ENCODE data around the gene ABL1.
"Not testable (repeated sequence)": the region's sequence is repeated elsewhere in the genome, so short reads cannot be mapped to it uniquely, and the experiment has no call there.

The ABL1 gene

DNA sequence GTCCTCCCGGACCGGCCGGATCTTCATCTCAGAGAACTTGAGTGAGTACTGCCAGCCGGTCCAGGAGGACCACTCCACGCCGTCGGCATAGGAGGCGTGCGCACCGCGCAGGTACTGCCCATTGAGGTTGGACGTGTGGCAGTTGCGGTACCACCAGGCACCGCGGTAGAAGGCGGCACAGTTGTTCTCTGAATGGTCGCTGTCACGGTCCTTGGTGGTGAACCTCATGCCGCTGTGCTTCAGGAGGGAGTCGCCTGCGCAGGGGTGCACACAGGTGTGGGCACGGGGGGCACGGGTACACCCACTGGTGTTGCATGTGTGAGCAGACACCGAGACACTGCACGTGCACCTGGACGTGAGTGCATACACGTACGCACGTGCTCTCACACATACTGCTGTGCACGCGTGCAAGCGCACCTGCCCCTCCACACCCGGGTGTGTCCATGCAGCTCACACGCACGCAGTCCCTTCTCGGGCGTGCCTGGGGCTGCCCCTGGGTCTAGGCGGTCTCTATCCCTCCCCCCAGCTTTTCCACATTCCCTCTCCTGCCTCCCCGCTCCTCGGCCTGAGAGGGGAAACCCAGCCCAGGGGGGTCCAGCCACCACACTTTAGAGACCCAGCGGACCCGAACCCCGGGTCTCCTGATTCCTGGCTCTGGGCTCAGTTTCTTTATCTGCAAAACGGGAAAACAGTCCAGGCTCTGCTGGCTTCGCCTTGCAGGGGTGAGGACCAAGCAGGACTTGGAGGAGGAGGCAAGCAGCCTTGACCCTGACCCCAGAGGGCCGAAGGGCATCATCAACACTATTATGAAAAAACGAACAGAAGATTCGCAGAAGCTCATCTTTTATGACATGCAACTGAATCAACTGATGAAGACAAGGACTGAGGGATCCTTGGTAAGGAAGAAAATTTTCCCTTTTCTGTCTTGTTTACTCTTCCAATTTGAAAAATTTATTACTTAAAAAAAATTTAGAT, 69.3 kb downstream of the ABL1 start:
- H3K9ac ChIP-seq (ENCODE audit: low read depth, low read length) = no peak overlapping the region
- no peaks in the 10 kb centered on the region for H3K9me3 ChIP-seq (replicated peaks; ENCODE audit: low read length)
- H3K4me1 ChIP-seq (ENCODE audit: control insufficient read depth, insufficient read depth, low read length) = peaks cover 7% of the 10 kb centered on the region
- no peaks in the 10 kb centered on the region for H3K36me3 ChIP-seq (ENCODE audit: insufficient read depth, low read length)
- H3K4me2 ChIP-seq (ENCODE audit: low read length) = no peak overlapping the region
- H3K27me3 ChIP-seq (ENCODE audit: control insufficient read depth, insufficient read depth, low read length) = peaks cover 50% of the 10 kb centered on the region
- H3K4me3 ChIP-seq (ENCODE audit: low read length) = no peak overlapping the region

DNA sequence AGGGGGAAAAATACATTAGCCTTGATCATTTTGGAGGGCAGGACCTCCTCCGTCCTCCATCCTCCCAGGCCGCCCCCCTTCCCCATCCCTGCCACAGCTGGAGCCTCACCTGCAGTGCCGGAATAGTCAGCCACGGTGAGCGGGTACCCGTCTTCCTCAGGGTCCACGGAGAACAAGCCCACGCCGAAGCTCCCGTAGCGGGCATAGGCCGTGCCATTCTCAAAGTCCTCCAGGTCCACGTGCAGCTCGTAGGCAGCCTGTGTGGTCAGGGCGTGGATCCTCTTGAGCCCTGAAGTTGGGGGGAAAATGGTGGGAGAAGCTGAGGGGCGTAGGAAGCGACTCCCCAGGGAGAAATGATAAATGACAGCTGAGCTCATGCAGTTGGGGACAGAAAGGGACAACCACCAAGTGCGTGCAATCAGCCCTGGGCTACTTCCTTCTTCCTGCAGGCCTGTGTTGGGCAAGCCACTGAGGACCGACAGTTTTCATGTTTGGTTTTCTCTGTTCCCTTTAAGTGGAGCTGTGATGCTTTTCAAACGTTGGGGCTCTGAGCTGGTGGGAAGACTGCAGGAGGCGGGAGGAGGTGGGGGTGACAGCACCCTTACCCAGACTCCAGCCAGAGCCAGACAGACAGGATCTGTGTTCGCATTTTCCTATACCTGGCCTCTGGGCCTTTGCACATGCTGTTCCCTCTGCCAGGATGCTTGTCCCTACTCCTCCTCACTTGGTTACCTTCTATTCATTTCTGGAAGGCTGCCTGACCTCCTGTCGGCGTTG, 70.3 kb downstream of the ABL1 start:
- Histone ChIP-seq H3K4me3 (ENCODE audit: low read length) (no peak overlapping the region), H3K4me1 (ENCODE audit: control insufficient read depth, insufficient read depth, low read length) (peaks cover 7% of the 10 kb centered on the region), H3K9me3 (replicated peaks; ENCODE audit: low read length) (no peaks in the 10 kb centered on the region), H3K4me2 (ENCODE audit: low read length) (no peak overlapping the region), H3K27me3 (ENCODE audit: control insufficient read depth, insufficient read depth, low read length) (peaks cover 41% of the 10 kb centered on the region), H3K36me3 (ENCODE audit: insufficient read depth, low read length) (no peaks in the 10 kb centered on the region), H3K9ac (ENCODE audit: low read depth, low read length) (no peak overlapping the region)

DNA sequence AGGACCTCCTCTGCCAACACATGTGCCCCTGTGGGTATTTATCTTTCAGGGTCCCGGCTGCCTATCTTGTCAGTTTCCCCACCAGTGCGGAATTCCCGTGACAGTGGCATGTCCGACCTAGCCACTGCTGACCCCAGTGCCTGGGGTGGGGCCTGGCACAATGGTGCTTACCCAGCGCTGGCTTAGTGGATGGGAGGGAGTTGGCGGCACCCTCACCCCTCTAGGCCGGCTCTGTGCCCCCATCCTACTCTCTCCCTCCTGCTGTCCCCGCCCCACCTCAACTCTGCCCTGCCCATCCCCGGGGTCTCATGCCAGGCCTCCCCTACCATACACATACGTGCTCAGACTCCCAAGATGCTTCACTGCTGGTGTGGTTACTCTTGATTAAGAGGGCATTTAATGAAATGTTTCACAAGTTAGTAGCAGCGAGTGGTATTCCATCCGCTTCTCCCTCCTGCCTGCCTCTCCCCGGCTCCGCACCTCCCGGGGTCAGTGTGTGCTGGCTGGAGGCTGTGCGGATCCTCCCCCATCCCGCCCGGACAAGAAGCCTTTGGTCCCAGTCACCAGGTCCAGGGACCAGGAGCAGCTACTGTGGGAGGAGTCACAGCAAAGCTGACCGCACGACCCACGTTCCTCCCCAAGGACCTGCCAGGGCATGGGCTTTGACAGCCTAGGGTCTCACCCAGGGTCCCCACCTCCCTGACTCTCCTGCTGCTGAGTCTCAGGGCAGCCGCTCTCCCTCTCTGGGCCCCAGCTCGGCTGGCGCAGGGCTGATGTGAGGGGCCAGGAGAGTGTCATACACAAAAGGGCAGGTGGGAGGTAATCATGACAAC, 71.1 kb downstream of the ABL1 start:
- peaks cover 7% of the 10 kb centered on the region for H3K4me1 ChIP-seq (ENCODE audit: control insufficient read depth, insufficient read depth, low read length)
- no peak overlapping the region for H3K4me3 ChIP-seq (ENCODE audit: low read length)
- peaks cover 34% of the 10 kb centered on the region for H3K27me3 ChIP-seq (ENCODE audit: control insufficient read depth, insufficient read depth, low read length)
- H3K4me2 ChIP-seq (ENCODE audit: low read length) = no peak overlapping the region
- H3K9ac ChIP-seq (ENCODE audit: low read depth, low read length) = no peak overlapping the region
- no peaks in the 10 kb centered on the region for H3K36me3 ChIP-seq (ENCODE audit: insufficient read depth, low read length)
- no peaks in the 10 kb centered on the region for H3K9me3 ChIP-seq (replicated peaks; ENCODE audit: low read length)

DNA sequence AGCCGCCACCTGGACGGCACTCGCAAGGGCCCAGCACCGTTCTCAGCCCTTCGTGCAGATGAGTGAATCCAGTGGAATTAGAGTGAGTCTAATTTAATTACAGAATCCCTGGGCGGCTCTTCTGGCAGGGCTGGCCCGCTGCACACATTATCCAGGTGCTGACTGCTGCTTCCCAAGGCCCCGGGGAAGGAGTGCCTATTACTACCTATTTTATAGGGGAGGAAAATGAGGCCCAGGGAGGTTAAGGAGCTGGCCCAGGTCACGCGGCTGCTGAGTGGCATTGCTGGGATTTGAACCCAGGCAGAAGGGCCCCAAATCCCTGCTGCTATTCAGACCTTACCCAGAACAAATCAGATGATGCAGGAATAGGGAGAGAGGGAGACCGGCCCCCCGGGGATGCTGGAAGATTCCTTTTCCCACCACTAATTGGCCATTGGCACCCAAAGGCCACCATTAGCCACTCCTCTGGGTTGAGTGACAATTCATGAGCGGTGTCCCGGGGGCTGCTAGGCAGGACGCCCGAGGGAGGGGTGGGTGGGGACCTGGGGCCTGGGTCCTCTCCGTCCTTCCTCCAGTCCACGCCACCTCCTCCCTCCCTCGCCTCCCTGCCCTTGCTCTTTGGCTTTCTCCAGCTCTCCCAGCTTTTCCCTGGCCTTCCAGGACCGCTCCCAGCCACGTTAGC, 71.8 kb downstream of the ABL1 start:
- Histone ChIP-seq H3K4me3 (ENCODE audit: low read length) (no peak overlapping the region), H3K9me3 (replicated peaks; ENCODE audit: low read length) (no peaks in the 10 kb centered on the region), H3K27me3 (ENCODE audit: control insufficient read depth, insufficient read depth, low read length) (peaks cover 34% of the 10 kb centered on the region), H3K4me2 (ENCODE audit: low read length) (no peak overlapping the region), H3K4me1 (ENCODE audit: control insufficient read depth, insufficient read depth, low read length) (peaks cover 5% of the 10 kb centered on the region), H3K36me3 (ENCODE audit: insufficient read depth, low read length) (no peaks in the 10 kb centered on the region), H3K9ac (ENCODE audit: low read depth, low read length) (no peak overlapping the region)

DNA sequence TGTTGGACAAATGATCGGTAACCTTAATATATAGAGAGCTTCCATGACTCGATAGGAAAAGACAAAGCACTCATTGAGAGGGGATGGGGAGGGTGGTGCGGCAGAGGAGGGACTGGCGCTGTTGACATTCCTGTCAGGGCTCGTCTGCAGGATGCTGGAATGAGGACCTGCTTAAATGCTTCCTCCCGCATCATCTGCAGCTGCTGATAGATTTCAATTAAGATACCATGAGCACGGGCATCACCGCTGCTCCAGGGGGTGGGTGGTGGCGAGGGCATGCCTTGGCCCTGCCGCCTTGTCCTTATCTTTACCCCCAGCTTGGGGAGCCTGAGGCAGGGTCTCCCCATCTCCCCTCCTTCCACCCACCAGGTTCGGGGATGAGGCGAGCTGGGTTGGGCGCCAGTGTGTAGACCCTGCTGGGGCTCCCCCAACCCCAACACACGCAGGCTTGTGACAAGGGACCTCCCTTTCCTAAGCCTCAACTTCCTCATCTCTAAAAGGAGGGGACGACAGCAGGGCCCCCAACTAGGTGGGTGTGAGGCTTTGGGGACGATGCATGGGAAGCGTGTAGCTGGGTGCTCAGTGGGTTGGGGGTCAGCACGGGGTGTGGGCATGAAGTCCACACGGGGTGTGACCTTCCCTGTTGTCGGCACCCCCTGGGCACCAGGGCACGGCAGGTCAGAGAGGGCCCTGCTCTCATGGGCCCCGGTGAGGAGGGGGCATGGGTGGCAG, 73.3 kb downstream of the ABL1 start:
- H3K9me3 ChIP-seq (replicated peaks; ENCODE audit: low read length) = no peaks in the 10 kb centered on the region
- H3K36me3 ChIP-seq (ENCODE audit: insufficient read depth, low read length) = no peaks in the 10 kb centered on the region
- no peak overlapping the region for H3K4me2 ChIP-seq (ENCODE audit: low read length)
- peaks cover 9% of the 10 kb centered on the region for H3K4me1 ChIP-seq (ENCODE audit: control insufficient read depth, insufficient read depth, low read length)
- H3K4me3 ChIP-seq (ENCODE audit: low read length) = no peak overlapping the region
- no peak overlapping the region for H3K9ac ChIP-seq (ENCODE audit: low read depth, low read length)
- peaks cover 27% of the 10 kb centered on the region for H3K27me3 ChIP-seq (ENCODE audit: control insufficient read depth, insufficient read depth, low read length)

DNA sequence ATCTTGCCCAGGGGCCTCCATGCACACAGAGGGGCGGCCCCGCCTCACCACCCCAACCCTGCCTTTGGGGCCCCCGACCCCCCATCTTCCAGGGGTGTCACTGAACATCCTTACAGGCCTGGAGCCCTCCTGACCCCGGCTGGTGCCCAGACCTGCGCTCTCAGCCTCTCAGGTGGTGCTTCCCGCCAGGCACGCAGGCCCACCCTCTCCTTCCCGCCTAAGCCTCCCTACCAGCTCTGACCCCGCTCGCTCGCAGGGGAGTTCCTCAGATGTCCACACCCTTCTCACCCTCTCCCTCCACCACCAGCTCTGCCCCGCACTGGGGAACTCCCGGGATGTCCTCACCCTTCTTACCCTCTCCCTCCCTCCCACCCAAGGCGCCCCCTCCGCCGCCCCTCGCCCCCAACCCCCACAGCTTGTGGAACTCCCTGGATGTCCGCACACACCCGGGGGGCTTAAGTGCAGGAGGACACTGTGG, 73.9 kb downstream of the ABL1 start:
- no peak overlapping the region for H3K4me3 ChIP-seq (ENCODE audit: low read length)
- no peaks in the 10 kb centered on the region for H3K36me3 ChIP-seq (ENCODE audit: insufficient read depth, low read length)
- H3K4me1 ChIP-seq (ENCODE audit: control insufficient read depth, insufficient read depth, low read length) = peaks cover 13% of the 10 kb centered on the region
- H3K27me3 ChIP-seq (ENCODE audit: control insufficient read depth, insufficient read depth, low read length) = peaks cover 22% of the 10 kb centered on the region
- no peak overlapping the region for H3K4me2 ChIP-seq (ENCODE audit: low read length)
- no peaks in the 10 kb centered on the region for H3K9me3 ChIP-seq (replicated peaks; ENCODE audit: low read length)
- H3K9ac ChIP-seq (ENCODE audit: low read depth, low read length) = no peak overlapping the region

DNA sequence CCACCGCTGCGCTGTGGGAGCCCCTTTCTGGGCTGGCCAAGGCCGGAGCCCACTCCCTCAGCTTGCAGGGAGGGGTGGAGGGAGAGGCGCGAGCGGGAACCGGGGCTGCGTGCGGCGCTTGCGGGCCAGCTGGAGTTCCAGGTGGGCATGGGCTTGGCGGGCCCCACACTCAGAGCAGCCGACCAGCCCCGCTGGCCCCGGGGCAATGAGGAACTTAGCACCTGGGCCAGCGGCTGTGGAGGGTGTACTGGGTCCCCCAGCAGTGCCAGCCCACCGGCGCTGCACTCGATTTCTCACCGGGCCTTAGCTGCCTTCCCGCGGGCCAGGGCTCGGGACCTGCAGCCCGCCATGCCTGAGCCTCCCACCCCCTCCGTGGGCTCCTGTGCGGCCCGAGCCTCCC, 75.0 kb downstream of the ABL1 start:
- not testable (repeated sequence) for H3K4me2 ChIP-seq (ENCODE audit: low read length); H3K4me3 ChIP-seq (ENCODE audit: low read length); H3K36me3 ChIP-seq (ENCODE audit: insufficient read depth, low read length); H3K9me3 ChIP-seq (replicated peaks; ENCODE audit: low read length); H3K9ac ChIP-seq (ENCODE audit: low read depth, low read length)
- Histone ChIP-seq H3K4me1 (ENCODE audit: control insufficient read depth, insufficient read depth, low read length) (peaks cover 13% of the 10 kb centered on the region), H3K27me3 (ENCODE audit: control insufficient read depth, insufficient read depth, low read length) (peaks cover 24% of the 10 kb centered on the region)

DNA sequence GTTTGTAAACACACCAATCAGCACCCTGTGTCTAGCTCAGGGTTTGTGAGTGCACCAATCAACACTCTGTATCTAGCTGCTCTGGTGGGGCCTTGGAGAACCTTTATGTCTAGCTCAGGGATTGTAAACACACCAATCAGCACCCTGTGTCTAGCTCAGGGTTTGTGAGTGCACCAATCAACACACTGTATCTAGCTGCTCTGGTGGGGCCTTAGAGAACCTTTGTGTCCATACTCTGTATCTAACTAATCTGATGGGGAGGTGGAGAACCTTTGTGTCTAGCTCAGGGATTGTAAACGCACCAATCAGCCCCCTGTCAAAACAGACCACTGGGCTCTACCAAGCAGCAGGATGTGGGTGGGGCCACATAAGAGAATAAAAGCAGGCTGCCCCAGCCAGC, 75.6 kb downstream of the ABL1 start:
- not testable (repeated sequence) for H3K36me3 ChIP-seq (ENCODE audit: insufficient read depth, low read length); H3K4me2 ChIP-seq (ENCODE audit: low read length); H3K4me3 ChIP-seq (ENCODE audit: low read length); H3K9me3 ChIP-seq (replicated peaks; ENCODE audit: low read length); H3K9ac ChIP-seq (ENCODE audit: low read depth, low read length)
- H3K4me1 ChIP-seq (ENCODE audit: control insufficient read depth, insufficient read depth, low read length) = peaks cover 13% of the 10 kb centered on the region
- peaks cover 26% of the 10 kb centered on the region for H3K27me3 ChIP-seq (ENCODE audit: control insufficient read depth, insufficient read depth, low read length)

DNA sequence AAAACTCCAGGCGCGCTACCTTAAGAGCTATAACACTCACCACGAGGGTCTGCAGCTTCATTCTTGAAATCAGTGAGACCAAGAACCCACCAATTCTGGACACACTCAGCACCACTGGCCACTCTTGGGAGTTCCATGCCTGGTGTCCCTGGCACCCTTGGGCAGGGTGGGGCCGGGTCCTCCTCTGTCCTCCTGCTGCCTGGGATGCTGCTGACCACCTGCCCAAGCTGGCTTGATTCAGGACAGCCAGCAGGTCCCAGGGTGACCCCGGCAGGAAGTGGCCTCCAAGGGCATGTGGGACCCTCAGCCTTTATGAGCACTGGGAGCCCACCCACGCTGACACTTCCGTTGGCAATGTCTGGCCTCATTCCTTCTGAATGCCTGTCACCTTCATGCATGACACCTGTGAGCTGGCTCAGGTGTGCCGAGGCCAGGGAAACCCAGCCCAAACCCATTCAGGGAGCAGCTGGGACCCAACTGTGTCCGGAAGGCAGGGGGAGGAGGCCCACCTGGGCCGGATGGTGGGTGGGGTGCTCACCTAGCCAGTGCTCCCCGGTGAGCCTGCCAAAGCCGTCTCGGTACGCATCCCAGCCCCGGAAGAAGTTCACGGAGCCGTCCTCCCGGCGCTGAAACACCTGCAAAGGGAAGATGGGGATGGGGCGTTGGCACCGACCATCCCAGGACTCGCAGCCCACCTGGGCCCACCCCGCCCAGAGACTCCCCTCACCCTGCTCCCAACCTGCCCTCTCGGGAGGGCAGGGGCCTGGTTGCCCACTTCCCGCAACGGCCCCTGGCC, 76.4 kb downstream of the ABL1 start:
- Histone ChIP-seq H3K4me1 (ENCODE audit: control insufficient read depth, insufficient read depth, low read length) (peaks cover 13% of the 10 kb centered on the region), H3K27me3 (ENCODE audit: control insufficient read depth, insufficient read depth, low read length) (peaks cover 26% of the 10 kb centered on the region), H3K4me3 (ENCODE audit: low read length) (no peak overlapping the region), H3K9me3 (replicated peaks; ENCODE audit: low read length) (no peaks in the 10 kb centered on the region), H3K9ac (ENCODE audit: low read depth, low read length) (no peak overlapping the region), H3K4me2 (ENCODE audit: low read length) (no peak overlapping the region), H3K36me3 (ENCODE audit: insufficient read depth, low read length) (no peaks in the 10 kb centered on the region)

Data from skeletal muscle satellite cell (primary cell).